Choroid plexus epithelial cell (primary cell): ENCODE data around the gene DNLZ.

Experiments used
- DNase-seq: peaks from one replicate; pipeline ENCODE4 v3.0.0-alpha.2; 2010; ENCODE audit warnings: low read depth
- H3K4me3 ChIP-seq: 2 replicates; pipeline ENCODE4 v1.5.1; 2011; ENCODE audit warnings: low read depth, mild to moderate bottlenecking, control low read depth, low read length, moderate library complexity
- CTCF ChIP-seq: conservative IDR thresholded peaks from 2 replicates; pipeline ENCODE4 v1.5.1; 2011; ENCODE audit warnings: low read depth, mild to moderate bottlenecking, control low read depth, inconsistent platforms, low read length, moderate library complexity

DNLZ gene

GRCh38 chr9:136334541-136334940, 29.0 kb downstream of the DNLZ start:
- no peak for TF ChIP-seq CTCF
- no peak for DNase-seq
- H3K4me3 ChIP-seq = no peak overlapping the region

DNA sequence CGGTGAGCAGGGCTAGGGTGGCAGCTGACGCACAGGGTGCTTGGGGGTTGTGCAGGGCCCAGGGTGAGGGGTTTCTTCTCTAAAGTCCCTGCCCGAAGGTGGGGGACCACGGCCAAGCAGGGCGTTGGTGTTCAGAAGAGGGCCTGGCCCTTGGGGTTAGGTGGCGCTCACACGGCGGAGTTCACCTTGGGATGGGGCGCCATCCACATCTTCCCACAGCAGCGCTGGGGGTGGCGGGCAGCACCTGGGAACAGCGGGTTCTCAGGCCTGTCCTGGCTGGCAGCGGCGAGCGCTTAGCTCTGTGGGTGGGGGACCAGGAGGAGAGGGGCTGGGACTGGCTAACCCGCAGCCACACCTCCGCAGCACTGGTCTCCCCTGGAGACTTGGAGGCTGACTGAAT, 30.1 kb downstream of the DNLZ start:
- no peak for TF ChIP-seq CTCF
- no peak overlapping the region for H3K4me3 ChIP-seq
- no peak for DNase-seq

DNA sequence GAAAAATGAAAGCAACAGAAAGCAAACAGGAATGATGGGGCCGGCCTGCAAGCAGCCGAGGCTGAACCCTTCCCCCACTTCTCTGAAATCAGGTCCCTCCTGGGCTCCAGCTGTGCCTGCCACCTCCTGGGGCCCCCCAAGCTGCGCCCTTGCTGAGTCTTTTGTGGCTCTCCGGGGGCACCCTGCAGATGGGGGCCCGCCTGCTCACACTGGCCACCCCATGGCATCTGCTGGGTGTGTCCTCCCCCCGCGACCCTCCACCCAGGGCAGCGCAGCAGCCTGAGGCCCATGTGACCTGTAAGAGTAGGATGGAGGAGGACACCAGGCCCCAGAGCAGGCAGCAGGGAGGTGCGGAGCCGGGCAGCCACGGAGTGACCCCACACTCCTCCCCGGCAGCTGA, 30.5 kb downstream of the DNLZ start:
- no peak for TF ChIP-seq CTCF
- H3K4me3 ChIP-seq = no peak overlapping the region
- no peak for DNase-seq

DNA sequence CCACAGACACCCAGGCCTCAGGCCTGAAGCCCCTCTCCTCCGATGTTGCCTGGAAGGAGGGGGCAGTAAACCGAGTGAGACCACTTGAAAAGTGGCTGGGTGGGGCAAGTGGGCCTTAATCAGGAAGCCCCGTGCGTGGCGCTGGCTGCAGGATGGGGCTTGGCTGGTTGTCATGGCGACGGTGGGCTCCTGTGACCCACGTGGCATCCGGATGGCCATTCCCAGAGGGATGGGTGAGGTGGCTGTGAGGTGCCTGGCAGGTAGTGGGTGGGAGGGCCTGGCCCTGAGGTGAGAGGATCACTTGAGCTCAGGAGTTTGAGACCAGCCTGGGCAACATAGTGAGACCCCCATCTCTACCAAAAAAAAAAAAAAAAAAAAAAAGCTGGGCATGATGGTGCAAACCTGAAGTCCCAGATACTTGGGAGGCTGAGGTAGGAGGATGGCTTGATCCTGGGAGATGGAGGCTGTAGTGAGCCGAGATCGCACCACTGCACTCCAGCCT, 31.0 kb downstream of the DNLZ start:
- H3K4me3 ChIP-seq = no peak overlapping the region
- no peak for TF ChIP-seq CTCF
- DNase-seq = no peak

DNA sequence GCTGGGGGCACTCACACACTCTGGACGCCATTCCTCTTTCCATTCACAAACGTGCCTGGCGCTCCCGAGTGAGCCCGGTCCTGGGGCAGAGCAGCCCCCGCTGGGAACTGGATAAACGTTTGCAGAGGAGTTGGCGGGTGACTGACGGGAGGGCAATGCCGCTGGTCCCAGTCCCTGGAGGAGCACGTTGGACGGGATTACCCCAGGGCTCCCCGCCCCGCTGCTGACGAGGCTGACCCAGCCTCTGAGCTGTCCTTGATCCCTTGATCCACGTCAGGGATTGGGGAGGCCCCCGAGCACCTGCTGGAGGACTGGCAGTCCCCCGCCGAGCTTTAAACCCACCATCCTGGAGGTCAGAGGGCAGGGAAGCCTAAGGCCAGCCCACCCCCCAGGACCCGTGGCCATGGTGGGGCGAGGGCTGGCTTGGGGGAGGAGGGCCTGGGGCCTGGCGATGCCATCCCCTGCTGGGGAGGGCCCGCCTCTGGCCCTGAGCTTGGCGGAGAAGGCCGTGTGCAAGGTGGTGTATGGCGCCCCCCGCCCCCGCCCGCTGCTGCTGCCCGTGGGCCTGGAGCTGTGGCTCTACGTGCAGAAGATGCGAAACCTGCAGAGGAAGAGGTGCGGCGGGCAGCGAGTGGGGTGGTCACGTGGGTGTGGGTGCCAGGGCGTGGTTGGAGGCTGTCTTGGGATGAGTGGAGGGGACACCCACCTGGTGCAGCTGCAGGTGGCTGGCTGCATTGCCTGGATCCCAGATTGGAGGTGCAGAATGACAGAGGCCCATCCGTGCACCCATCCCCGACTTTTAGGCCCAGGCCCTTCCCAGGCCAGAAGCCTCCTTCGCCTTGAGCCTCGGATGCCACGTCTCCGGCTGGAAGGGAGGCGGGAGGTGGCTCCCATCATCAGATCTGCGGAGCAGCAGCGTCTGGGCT, 31.7 kb downstream of the DNLZ start:
- DNase-seq = no peak
- no peak overlapping the region for H3K4me3 ChIP-seq
- TF ChIP-seq CTCF = no peak

- DNase-seq = no peak
- no peak overlapping the region for H3K4me3 ChIP-seq
- no peak for TF ChIP-seq CTCF
Observed at GRCh38 chr9:136331030-136331429, 32.5 kb downstream of the DNLZ start.
